Epithelial cell of esophagus (primary cell): ENCODE measurements around the gene DRD2.
"Not testable (repeated sequence)": the region's sequence is repeated elsewhere in the genome, so short reads cannot be mapped to it uniquely, and the experiment has no call there.

Experiments
- DNase-seq: peaks from one replicate; pipeline ENCODE4 v3.0.0; 2010; ENCODE audit warnings: low read depth
- H3K4me3 ChIP-seq: 2 replicates; pipeline ENCODE4 v1.5.1; 2011; ENCODE audit warnings: mild to moderate bottlenecking, low read length, control low read depth
- TF ChIP-seq, protein P1 (sequence below): IDR thresholded peaks from 2 replicates; pipeline ENCODE4 v1.5.1; 2011; ENCODE audit warnings: low read depth, mild to moderate bottlenecking, low read length, control low read depth, inconsistent platforms; ENCODE audit not compliant: insufficient read depth; ENCODE audit errors: missing control alignments

The DRD2 gene

DNA sequence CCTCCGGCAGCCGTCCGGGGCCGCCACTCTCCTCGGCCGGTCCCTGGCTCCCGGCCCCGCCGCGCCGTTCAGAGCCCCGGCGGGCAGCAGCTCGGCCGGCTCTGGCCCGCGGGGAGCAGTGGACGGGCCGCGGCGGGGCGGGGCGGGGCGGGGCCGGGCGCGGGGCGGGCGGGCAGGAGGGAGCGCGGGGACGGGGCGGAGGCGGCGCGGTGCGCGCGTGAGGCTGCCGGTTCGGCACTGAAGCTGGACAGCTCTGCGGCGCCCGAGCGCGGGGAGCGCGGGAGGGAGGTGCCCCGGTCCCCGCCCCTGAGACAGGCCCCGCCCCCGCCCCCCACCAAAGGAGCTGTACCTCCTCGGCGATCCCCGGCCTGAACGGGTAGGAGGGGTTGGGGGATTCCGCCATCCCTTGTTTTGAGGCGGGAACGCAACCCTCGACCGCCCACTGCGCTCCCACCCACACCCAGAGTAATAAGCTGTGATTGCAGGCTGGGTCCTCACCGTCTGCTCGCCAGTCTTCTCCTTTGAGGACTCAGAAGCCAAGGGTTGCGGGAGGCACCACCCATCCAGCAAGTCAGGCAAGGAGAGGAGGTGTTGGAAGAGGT, at the start of gene DRD2:
Gene DRD2, minus strand, starts transcription at position 239 of the 602 bp plus-strand sequence. CDS start 50,747 bp downstream, outside the sequence.
- DNase-seq, result peak; percentile 35
- no peak within 1 kb of the TSS for H3K4me3 ChIP-seq
- TF ChIP-seq, protein P1, sequence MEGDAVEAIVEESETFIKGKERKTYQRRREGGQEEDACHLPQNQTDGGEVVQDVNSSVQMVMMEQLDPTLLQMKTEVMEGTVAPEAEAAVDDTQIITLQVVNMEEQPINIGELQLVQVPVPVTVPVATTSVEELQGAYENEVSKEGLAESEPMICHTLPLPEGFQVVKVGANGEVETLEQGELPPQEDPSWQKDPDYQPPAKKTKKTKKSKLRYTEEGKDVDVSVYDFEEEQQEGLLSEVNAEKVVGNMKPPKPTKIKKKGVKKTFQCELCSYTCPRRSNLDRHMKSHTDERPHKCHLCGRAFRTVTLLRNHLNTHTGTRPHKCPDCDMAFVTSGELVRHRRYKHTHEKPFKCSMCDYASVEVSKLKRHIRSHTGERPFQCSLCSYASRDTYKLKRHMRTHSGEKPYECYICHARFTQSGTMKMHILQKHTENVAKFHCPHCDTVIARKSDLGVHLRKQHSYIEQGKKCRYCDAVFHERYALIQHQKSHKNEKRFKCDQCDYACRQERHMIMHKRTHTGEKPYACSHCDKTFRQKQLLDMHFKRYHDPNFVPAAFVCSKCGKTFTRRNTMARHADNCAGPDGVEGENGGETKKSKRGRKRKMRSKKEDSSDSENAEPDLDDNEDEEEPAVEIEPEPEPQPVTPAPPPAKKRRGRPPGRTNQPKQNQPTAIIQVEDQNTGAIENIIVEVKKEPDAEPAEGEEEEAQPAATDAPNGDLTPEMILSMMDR, result no peak

DNA sequence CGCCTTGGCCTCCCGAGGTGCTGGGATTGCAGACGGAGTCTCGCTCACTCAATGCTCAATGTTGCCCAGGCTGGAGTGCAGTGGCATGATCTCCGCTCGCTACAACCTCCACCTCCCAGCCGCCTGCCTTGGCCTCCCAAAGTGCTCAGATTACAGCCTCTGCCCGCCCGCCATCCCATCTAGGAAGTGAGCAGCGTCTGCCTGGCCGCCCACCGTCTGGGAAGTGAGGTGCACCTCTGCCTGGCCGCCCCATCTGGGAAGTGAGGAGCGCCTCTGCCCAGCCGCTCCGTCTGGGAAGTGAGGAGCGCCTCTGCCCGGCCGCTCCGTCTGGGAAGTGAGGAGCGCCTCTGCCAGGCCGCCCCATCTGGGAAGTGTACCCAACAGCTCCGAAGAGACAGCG, 48.7 kb upstream of the DRD2 start:
- not testable (repeated sequence) for H3K4me3 ChIP-seq, DNase-seq

DNA sequence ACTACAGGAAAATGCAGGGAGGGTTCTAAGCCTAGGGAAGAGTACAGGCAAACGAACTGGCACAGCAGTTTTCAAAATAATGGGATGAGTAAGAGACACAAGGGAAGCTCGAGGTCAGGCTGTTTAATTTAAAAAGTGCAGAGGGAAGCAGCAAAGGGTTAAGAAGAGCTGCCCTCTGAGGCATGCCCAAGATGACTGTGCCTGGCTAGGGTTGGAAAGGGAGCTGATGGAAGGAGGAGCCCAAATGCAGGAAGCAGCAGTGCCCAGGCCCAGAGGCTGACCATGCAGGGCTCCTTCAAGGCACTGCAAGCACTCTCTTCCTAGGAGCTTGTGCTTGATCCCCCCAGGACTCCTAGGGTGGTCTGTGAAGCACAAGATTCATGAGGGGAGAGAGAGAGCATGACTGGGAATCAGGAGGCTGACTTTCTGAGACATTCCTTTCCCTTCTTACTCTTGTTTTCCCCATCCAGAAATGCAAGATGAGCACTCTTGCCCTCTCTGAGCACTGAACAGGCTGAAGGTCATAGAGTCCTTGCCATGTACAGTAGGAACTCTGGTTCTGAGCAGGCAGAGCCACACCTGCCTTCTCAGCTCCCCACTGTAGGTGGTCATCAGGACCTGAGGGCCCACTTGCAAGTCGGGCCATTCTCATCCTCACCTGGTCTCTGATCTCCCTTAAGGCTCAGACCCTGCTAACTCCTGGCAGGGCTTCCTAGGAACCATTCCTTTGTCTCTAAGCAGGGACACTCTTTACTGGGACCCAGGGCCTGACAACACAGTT, 46.7 kb upstream of the DRD2 start:
- TF ChIP-seq, protein P1, result no peak
- DNase-seq, result peak; percentile 33
- no peak overlapping the region for H3K4me3 ChIP-seq

DNA sequence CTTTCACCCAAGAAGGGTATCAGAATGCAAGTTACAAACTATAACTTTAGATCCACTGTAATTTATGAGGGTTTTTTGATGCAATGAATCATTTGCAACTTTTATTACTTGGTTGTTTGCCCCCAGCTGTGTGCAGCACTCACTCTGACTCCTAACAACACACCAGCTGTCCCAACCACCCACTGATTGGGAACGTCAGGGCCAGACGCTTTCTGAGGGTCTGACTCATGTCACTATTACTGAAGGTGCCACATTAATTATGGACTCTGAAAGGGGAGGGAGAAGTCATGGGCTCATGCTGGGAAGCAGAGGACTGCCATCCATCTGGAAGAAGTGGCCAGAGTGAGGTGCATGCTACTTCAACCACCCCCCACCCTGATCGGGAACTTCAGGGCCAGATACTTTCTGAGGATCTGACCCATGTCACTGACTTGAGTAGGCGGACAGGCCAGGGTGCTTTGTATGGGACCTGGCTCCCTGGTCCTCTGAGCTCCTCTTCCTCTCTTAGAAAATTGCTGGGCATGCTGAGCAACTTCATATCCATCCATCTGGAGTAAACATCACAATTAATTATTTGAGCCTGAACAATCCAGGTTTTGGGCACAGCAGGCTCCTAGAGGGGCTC, 44.9 kb upstream of the DRD2 start:
- no peak for DNase-seq
- H3K4me3 ChIP-seq, result no peak overlapping the region
- TF ChIP-seq, protein P1, result no peak

DNA sequence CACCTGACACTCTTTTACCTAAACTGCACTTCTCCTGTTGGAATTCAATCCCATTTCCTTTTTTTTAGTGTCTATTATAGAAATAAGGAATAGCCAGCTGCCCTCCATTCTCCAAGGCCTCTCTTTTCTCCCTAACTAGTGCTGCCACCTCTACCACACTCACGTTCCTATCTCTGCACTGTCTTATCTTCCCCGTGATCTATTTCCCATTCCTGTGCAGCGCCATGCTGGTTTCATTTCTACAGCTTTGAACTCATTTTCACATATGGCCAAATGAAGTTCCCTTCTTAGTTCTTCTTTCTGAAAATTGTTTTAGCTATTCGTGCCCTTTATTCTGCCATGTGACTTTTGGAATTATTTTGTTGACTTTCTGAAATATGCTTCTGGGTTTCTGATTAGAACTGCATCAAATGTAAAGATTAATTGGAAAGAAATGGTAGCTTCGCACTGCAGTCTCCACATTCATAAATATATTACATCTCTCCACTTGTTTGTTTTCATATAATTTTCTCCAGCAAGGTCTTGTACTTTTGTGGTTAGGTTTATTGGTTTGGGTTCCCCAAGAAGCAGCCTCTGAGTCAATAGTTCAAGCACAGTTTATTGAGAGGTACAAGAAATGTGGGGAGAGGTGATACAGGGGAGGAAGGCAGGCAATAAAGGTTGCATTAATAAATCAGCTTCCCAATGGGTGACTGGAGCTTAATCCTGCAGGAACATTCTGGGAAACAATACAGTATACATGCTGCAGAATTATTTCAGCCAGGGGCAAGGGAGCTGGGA, 43.7 kb upstream of the DRD2 start:
- TF ChIP-seq, protein P1, result no peak
- DNase-seq, result no peak
- no peak overlapping the region for H3K4me3 ChIP-seq

DNA sequence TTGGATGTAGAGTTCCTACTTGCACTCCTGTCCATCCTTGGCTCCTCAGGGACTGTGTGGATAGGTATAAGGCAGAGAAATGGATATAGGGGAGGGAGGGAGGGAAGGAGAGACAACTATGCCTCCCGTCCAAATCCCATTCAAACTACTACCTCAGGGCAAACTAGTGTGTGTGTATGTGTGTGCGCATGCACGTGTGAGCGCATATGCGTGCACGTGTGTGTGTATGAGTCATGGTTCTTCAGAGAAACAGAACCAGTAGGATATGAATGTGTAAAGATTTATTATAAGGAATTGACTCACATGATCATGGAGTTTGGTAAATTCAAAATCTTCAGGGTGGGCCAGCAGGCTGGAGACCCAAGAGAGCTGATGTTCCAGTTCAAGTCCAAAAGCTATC, 42.2 kb upstream of the DRD2 start:
- TF ChIP-seq, protein P1, result no peak
- DNase-seq, result no peak
- no peak overlapping the region for H3K4me3 ChIP-seq

DNA sequence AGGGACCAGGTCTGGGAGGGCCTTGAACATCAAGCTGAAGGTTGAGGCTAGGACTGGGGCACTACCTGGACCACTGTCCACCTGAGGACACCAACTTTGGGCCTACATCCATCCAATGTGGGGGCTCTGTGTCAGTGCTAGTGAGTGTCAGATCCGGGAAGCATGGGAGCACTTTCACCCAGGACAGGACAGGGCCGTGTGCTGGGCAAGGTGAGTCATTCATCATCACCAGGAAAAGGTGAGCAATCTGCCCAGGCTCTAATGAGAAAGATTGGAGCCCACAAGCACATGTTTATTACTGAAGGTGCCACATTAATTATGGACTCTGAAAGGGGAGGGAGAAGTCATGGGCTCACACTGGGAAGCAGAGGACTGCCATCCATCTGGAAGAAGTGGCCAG, 39.7 kb upstream of the DRD2 start:
- TF ChIP-seq, protein P1, result no peak
- no peak overlapping the region for H3K4me3 ChIP-seq
- peak; percentile 80 for DNase-seq
